Smooth muscle cell (in vitro differentiated cells): ENCODE measurements around the gene STKLD1. TPM values are rescaled to one million over a fixed set of nuclear protein-coding genes. Genes with fewer than 3 reads are reported as not detected.

Experiments
- DNase-seq: peaks from one replicate; lab custom pipeline; 2025; ENCODE audit not compliant: unreplicated experiment; lab: John Stamatoyannopoulos, UW
- H2AFZ ChIP-seq: fragments of 200-600 bp; sonication (generic); 2 replicates; pipeline ENCODE4 v1.6.0; 2016; ENCODE audit warnings: antibody characterized with exemption, low read depth, mild to moderate bottlenecking
- H3F3A ChIP-seq: fragments of 200-600 bp; sonication (generic); 2 replicates; pipeline ENCODE4 v1.6.0; 2017; ENCODE audit warnings: antibody characterized with exemption, low read depth
- H3K27ac ChIP-seq: fragments of 200-600 bp; sonication (generic); 2 replicates; pipeline ENCODE4 v1.5.1; 2016; ENCODE audit warnings: low read depth, mild to moderate bottlenecking
- H3K27me3 ChIP-seq: fragments of 200-600 bp; sonication (generic); 2 replicates; pipeline ENCODE4 v1.6.1; 2016; ENCODE audit warnings: low read depth, mild to moderate bottlenecking
- H3K36me3 ChIP-seq: fragments of 200-600 bp; sonication (generic); 2 replicates; pipeline ENCODE4 v1.5.1; 2016; ENCODE audit warnings: low read depth
- H3K4me1 ChIP-seq: fragments of 200-600 bp; sonication (generic); 2 replicates; pipeline ENCODE4 v1.5.1; 2016; ENCODE audit warnings: low read depth
- H3K4me2 ChIP-seq: fragments of 200-600 bp; sonication (generic); 2 replicates; pipeline ENCODE4 v1.6.0; 2016; ENCODE audit warnings: mild to moderate bottlenecking
- H3K4me3 ChIP-seq: fragments of 200-600 bp; sonication (generic); 2 replicates; pipeline ENCODE4 v1.5.1; 2016; ENCODE audit warnings: mild to moderate bottlenecking
- H3K79me2 ChIP-seq: fragments of 200-600 bp; sonication (generic); 2 replicates; pipeline ENCODE4 v1.6.0; 2016; ENCODE audit warnings: low read depth, mild to moderate bottlenecking
- H3K9ac ChIP-seq: fragments of 200-600 bp; sonication (generic); 2 replicates; pipeline ENCODE4 v1.6.0; 2016; ENCODE audit warnings: low read depth
- H3K9me3 ChIP-seq: fragments of 200-600 bp; sonication (generic); replicated peaks from 2 replicates; pipeline ENCODE4 v1.5.1; 2016; ENCODE audit warnings: low read depth
- H4K20me1 ChIP-seq: fragments of 200-600 bp; sonication (generic); 2 replicates; pipeline ENCODE4 v1.6.0; 2016; ENCODE audit warnings: low read depth
- WGBS: methylation state at CpG from one replicate; pipeline ENCODE4 v1.1.7; 2016; ENCODE audit warnings: low lambda C conversion rate; 5-methylcytosine and 5-hydroxymethylcytosine counted together
- polyA plus RNA-seq: library from polyadenylated mRNA; unstranded; fragments of >200 nt; fragmentation: Nextera tagmentation; extraction: Ambion mirVana; gene quantifications from 2 replicates; pipeline ENCODE4 v1.2.1, GENCODE V29; 2016
- total RNA-seq: library from RNA; depleted of rRNA; stranded (reverse); fragments of >200 nt; gene quantifications from 2 replicates; pipeline ENCODE4 v1.2.3, GENCODE V29; 2014
- TF ChIP-seq, protein P1 (sequence below): fragments of 200-600 bp; sonication (generic); IDR thresholded peaks from 2 replicates; pipeline ENCODE4 v1.5.1; 2017; ENCODE audit warnings: borderline replicate concordance, mild to moderate bottlenecking, antibody characterized with exemption; ENCODE audit not compliant: insufficient read depth, poor library complexity, severe bottlenecking

STKLD1 gene
- total and polyA plus RNA-seq, 2 experiments from 2014 or later: 0.90 to 2.7 TPM

DNA sequence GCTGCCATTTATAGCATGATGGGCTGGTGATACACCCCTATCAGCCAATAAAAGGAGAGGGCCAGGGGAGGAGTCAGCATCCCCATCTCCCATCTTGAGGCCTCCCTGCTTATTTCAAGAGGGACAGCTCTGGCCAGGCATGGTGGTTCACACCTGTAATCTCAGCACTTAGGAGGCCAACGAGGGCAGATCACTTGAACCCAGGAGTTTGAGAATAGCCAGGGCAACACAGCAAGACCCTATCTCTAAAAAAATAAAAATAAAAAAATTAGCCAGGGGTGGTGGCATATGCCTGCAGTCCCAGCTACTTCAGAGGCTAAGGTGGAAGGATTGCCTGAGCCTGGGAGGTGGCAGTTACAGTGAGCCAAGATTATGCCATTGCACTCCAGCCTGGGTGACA, 31.9 kb downstream of the STKLD1 start:
- no peak overlapping the region for H3K9ac ChIP-seq
- H3K4me2 ChIP-seq: no peak overlapping the region
- H3K9me3 ChIP-seq: no peaks in the 10 kb centered on the region
- no peak overlapping the region for H3K27ac ChIP-seq
- no peaks in the 10 kb centered on the region for H3K27me3 ChIP-seq
- no peaks in the 10 kb centered on the region for H3F3A ChIP-seq
- TF ChIP-seq, protein P1, sequence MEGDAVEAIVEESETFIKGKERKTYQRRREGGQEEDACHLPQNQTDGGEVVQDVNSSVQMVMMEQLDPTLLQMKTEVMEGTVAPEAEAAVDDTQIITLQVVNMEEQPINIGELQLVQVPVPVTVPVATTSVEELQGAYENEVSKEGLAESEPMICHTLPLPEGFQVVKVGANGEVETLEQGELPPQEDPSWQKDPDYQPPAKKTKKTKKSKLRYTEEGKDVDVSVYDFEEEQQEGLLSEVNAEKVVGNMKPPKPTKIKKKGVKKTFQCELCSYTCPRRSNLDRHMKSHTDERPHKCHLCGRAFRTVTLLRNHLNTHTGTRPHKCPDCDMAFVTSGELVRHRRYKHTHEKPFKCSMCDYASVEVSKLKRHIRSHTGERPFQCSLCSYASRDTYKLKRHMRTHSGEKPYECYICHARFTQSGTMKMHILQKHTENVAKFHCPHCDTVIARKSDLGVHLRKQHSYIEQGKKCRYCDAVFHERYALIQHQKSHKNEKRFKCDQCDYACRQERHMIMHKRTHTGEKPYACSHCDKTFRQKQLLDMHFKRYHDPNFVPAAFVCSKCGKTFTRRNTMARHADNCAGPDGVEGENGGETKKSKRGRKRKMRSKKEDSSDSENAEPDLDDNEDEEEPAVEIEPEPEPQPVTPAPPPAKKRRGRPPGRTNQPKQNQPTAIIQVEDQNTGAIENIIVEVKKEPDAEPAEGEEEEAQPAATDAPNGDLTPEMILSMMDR: no peak
- no peak for DNase-seq
- no peak overlapping the region for H2AFZ ChIP-seq
- H3K4me3 ChIP-seq: no peak overlapping the region
- H3K79me2 ChIP-seq: no peaks in the 10 kb centered on the region
- WGBS: 94% methylated on average over 1 of the region's 1 CpG
- peaks cover 10% of the 10 kb centered on the region for H4K20me1 ChIP-seq
- no peaks in the 10 kb centered on the region for H3K4me1 ChIP-seq
- peaks cover 10% of the 10 kb centered on the region for H3K36me3 ChIP-seq

DNA sequence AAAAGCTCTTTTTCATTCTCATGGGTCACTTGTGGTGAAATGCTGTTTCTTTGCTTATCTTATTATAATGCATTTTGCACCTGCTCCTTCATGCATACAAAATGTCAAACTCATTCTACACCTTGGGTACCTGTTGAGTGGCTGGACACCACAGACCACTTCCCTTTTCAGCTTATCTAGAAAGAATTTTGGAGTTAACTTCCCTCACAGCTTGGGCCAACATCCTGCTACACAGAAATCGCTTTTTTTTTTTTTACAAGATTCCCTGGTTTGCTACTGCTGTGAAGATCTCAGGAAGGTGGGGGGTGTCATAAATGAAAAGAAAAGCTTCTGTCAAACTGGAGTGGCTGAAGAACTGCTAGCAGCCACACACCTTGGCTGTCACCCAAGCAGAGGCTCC, 39.0 kb downstream of the STKLD1 start:
- H3K9me3 ChIP-seq: no peaks in the 10 kb centered on the region
- peaks cover 4% of the 10 kb centered on the region for H3K36me3 ChIP-seq
- no peaks in the 10 kb centered on the region for H3K27me3 ChIP-seq
- no peaks in the 10 kb centered on the region for H4K20me1 ChIP-seq
- no peak overlapping the region for H3K9ac ChIP-seq
- peaks cover 18% of the 10 kb centered on the region for H3K4me1 ChIP-seq
- no peak for DNase-seq
- H3K4me3 ChIP-seq: no peak overlapping the region
- H3F3A ChIP-seq: peaks cover 4% of the 10 kb centered on the region
- no peak overlapping the region for H2AFZ ChIP-seq
- no peak overlapping the region for H3K4me2 ChIP-seq
- TF ChIP-seq, protein P1: no peak
- H3K27ac ChIP-seq: no peak overlapping the region
- peaks cover 42% of the 10 kb centered on the region for H3K79me2 ChIP-seq
- 94% methylated on average over 1 of the region's 1 CpG for WGBS

DNA sequence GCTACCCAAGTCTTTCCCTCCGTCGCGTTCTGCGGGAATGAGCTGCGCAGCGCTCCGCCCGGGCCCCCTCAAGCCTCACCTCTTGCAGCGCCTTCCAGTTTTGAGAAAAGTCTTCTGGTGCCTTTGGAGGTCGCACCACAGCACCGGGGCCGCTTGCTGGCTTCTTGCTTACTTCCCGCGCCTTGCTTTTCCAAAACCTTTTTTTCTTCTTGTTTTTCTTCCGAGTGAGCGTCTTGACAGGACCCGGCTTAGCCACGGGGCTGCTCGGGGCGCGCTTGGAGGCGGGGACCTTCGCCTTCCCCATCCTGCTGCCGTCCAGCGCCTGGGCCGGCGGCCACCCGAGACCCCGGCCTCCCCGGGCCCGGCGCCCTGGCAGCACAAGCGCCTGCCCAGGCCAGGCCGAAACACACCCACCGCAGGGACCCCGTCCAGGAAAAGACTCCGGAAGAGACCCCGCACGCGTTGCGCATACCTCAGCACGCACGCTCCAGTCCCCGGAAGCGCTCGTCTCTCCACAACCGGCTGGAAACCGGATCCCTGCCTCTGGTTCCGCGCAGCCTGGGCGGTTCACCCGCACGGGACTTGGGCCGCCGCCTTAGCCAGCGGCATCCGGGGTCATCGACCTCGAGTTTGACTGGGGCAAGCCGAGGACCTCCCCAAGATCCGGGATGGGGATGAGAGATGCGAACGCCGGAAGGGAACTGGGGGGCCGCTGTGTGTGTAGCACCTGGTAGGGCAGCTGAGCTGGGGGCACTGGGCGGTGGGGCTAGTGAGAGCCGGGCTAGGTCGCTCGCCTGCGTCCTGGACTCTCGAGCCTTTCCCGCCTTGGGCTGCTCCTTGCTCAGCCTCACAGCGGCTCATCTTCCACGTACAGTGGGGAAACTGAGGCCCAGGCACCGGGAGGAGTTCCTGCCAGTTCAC, 41.6 kb downstream of the STKLD1 start, which contains the start of gene REXO4:
REXO4 (minus strand) TSS at position 470 of the 921 bp plus-strand sequence; CDS start at position 304, 166 bp downstream.
- Histone ChIP-seq H3K4me3 (peak within 1 kb of the TSS; percentile 95), H3K79me2 (peaks cover 42% of the 10 kb centered on the region), H3K4me1 (peaks cover 18% of the 10 kb centered on the region), H3K9me3 (no peaks in the 10 kb centered on the region), H2AFZ (peak within 1 kb of the TSS; percentile 78), H4K20me1 (no peaks in the 10 kb centered on the region), H3K36me3 (no peaks in the 10 kb centered on the region), H3K27ac (peak within 1 kb of the TSS; percentile 61), H3F3A (peaks cover 4% of the 10 kb centered on the region), H3K4me2 (peak within 1 kb of the TSS; percentile 97), H3K27me3 (no peaks in the 10 kb centered on the region), H3K9ac (peak within 1 kb of the TSS; percentile 85)
- DNase-seq: peak; percentile 60
- under 1% methylated on average over 61 of the region's 75 CpGs for WGBS
- TF ChIP-seq, protein P1: no peak
